ENCODE measurements around the gene C1QTNF5. TPM values are rescaled to one million over a fixed set of nuclear protein-coding genes. Genes with fewer than 3 reads are reported as not detected.
A peak's percentile ranks its signal among the peaks of the same experiment; 100 is the strongest.

C1QTNF5 gene
- total RNA-seq, 1 experiment from 2014 or later = not detected

DNA sequence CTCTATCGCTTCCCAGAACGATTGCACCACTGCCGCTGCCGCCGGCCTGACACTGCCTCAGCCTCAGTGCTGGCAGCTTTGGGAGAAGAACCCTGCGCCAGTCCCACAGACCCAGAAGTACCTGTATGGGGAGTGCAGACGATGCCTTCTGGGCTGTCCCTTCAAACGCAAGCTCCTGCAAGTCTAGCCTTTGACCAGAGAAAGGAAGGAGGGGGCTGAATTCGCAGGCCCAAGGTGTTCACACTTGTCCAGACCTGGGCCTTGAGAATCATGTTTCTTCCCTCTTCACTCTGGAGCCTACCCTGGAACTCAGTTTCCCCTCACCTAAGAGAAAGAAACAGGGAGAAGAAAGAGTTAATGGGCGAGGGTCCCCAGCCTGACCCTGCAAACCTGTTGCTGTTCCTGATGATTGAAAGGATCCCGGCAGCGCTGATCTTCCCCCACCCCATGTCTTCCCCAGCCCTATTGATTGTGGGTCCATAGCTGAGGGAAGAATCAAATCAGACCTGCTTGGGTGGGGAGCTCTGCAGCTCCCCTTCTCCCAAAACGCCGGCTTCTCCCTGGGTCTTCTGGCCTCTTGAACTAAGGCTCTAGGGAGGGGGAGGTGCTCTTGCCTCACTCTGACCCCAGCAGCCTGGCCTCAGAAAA lies 23.0 kb downstream of the C1QTNF5 start:
- Histone ChIP-seq H4K20me1 (ENCODE audit: insufficient read depth) (no peaks in the 10 kb centered on the region), H3K27me3 (ENCODE audit: insufficient read depth, low read depth) (peaks cover 20% of the 10 kb centered on the region), H3K27ac (no peak overlapping the region), H2AFZ (no peak overlapping the region), H3K4me2 (peak overlapping the region; percentile 56), H3F3A (ENCODE audit: insufficient read depth, low read depth) (peaks cover 23% of the 10 kb centered on the region; the same call in 1 of the 2 replicates), H3K9me3 (ENCODE audit: insufficient read depth, low read depth) (no peaks in the 10 kb centered on the region), H3K9me2 (ENCODE audit: insufficient read depth) (no peaks in the 10 kb centered on the region), H3K79me2 (ENCODE audit: low read depth) (no peaks in the 10 kb centered on the region), H3K4me3 (no peak overlapping the region), H3K4me1 (replicated peaks; ENCODE audit: insufficient read depth) (peaks cover 44% of the 10 kb centered on the region), H3K36me3 (ENCODE audit: low read depth) (no peaks in the 10 kb centered on the region)
- TSS peak; percentile 21 for BruUV-seq (replicated peaks)
- TF ChIP-seq, protein P1, sequence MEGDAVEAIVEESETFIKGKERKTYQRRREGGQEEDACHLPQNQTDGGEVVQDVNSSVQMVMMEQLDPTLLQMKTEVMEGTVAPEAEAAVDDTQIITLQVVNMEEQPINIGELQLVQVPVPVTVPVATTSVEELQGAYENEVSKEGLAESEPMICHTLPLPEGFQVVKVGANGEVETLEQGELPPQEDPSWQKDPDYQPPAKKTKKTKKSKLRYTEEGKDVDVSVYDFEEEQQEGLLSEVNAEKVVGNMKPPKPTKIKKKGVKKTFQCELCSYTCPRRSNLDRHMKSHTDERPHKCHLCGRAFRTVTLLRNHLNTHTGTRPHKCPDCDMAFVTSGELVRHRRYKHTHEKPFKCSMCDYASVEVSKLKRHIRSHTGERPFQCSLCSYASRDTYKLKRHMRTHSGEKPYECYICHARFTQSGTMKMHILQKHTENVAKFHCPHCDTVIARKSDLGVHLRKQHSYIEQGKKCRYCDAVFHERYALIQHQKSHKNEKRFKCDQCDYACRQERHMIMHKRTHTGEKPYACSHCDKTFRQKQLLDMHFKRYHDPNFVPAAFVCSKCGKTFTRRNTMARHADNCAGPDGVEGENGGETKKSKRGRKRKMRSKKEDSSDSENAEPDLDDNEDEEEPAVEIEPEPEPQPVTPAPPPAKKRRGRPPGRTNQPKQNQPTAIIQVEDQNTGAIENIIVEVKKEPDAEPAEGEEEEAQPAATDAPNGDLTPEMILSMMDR (conservative IDR thresholded peaks at IDR 0.05) = no peak
- TF ChIP-seq EZH2 (IDR thresholded peaks at IDR 0.05; ENCODE audit: low read depth) = no peak
- ChIA-PET POLR2A (ENCODE audit: unreplicated experiment) (interaction anchor here (0.6 kb wide), 3 partner anchors 334 to 804 kb away, joined by 6 to 31 read pairs (median 14); no protein-coding TSS in a partner anchor), CTCF (interaction anchor here (0.6 to 0.9 kb wide), 3 partner anchors 149 to 256 kb away, joined by 3 to 5 read pairs (median 4); partner anchors contain the start of gene DPAGT1)
- no peak for DNase-seq
- intact Hi-C loops (cut with micrococcal nuclease; ENCODE audit: unreplicated experiment) = loop anchor here (5.0 kb wide), 3 partner anchors 110 to 405 kb away; partner anchors contain the start of genes CBL and DPAGT1

DNA sequence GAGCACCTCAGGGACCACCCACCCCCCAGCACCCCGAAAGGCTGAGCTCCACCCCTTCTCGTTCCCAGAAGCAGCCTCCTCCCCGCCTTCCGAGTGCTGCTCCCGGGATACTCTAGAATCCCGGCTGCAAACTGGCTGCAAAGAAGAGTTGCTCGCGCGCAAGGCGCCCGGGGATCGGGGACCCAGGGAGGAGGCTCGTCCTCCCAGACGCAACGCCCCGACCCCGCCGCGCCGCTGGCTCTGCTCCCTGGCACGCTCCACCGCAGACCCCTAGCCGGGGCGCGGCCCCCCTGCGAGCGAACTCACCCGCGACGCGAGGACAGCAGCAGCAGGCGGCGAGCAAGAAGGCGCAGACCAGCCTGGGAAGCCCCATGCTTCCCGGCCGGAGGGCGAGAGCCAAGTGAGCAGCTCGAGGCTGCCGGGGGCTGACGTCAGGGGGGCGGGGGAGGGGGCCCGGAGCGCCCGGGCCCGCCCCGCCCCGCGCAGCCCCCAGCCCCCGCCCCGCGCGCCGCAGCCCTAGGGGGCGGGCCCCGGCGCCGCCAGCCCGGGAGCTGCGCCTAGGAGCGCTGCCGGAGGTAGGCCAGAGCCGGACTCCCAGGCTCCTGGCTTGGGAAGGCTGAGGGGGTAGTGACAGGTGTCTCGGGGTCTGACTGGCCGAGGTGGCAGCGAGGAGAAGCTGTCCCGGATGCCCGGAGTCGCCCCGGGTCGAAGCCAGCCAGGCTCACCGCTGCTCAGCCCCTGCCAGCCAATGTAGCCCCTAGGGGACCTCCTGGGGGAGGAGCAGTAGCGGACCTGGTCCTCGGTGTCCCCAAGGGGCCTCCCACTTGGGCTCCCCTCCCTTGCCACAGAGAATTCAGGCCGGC lies 23.7 kb downstream of the C1QTNF5 start, which contains the start of gene MCAM:
TSS of gene MCAM (minus strand) at position 402 of the 863 bp plus-strand sequence. CDS start at position 373, 29 bp downstream.
- ChIA-PET CTCF (interaction anchor here (0.6 to 0.9 kb wide), 2 partner anchors 215 to 256 kb away, joined by 4 to 5 read pairs; partner anchors contain the start of gene DPAGT1), POLR2A (ENCODE audit: unreplicated experiment) (interaction anchor here (0.6 kb wide), 4 partner anchors 333 to 805 kb away, joined by 5 to 31 read pairs (median 10); no protein-coding TSS in a partner anchor)
- peak within 1 kb of the TSS; percentile 67 for H3K4me3 ChIP-seq
- no peaks in the 10 kb centered on the region for H4K20me1 ChIP-seq (ENCODE audit: insufficient read depth)
- DNase-seq = peak in 1 of 2 experiments; percentile 51
- no peaks in the 10 kb centered on the region for H3K79me2 ChIP-seq (ENCODE audit: low read depth)
- peaks cover 15% of the 10 kb centered on the region; the same call in 1 of the 2 replicates for H3F3A ChIP-seq (ENCODE audit: insufficient read depth, low read depth)
- H3K36me3 ChIP-seq (ENCODE audit: low read depth) = no peaks in the 10 kb centered on the region
- TF ChIP-seq EZH2 (IDR thresholded peaks at IDR 0.05; ENCODE audit: low read depth) = no peak; the same call in 1 of the 2 replicates
- TF ChIP-seq, protein P1 (conservative IDR thresholded peaks at IDR 0.05) = no peak
- peak within 1 kb of the TSS; percentile 96 for H3K4me2 ChIP-seq
- H3K4me1 ChIP-seq (replicated peaks; ENCODE audit: insufficient read depth) = peaks cover 39% of the 10 kb centered on the region
- peak within 1 kb of the TSS; percentile 78 for H2AFZ ChIP-seq
- peaks cover 20% of the 10 kb centered on the region for H3K27me3 ChIP-seq (ENCODE audit: insufficient read depth, low read depth)
- no TSS peak for BruUV-seq (replicated peaks)
- H3K9me3 ChIP-seq (ENCODE audit: insufficient read depth, low read depth) = no peaks in the 10 kb centered on the region
- intact Hi-C loops (cut with micrococcal nuclease; ENCODE audit: unreplicated experiment) = loop anchor here (5.0 kb wide), 3 partner anchors 110 to 405 kb away; partner anchors contain the start of genes CBL and DPAGT1
- no peaks in the 10 kb centered on the region for H3K9me2 ChIP-seq (ENCODE audit: insufficient read depth)
- no peak within 1 kb of the TSS for H3K27ac ChIP-seq
